Measurements from ENCODE around the gene TGFB1I1. TPM values are rescaled to one million over a fixed set of nuclear protein-coding genes. Genes with fewer than 3 reads are reported as not detected.

Gene TGFB1I1
- total RNA-seq, 1 donor from 2014 or later = 116 TPM

- no peaks in the 10 kb centered on the region for H3K27me3 ChIP-seq (ENCODE audit: control insufficient read depth, insufficient read depth, low read length)
- no peak for DNase-seq (ENCODE audit: low read depth)
- H3K4me3 ChIP-seq (ENCODE audit: low read depth, low read length) = no peak overlapping the region
- TF ChIP-seq CTCF (IDR thresholded peaks at IDR 0.05; ENCODE audit: insufficient read depth, low read length, poor library complexity, severe bottlenecking) = no peak
- no peaks in the 10 kb centered on the region for H3K36me3 ChIP-seq (ENCODE audit: control insufficient read depth, insufficient read depth, low read length)
Measured at GRCh38 chr16:31461201-31461920, 10.6 kb upstream of the TGFB1I1 start.

- no peak for DNase-seq (ENCODE audit: low read depth)
- Histone ChIP-seq H3K4me3 (ENCODE audit: low read depth, low read length) (no peak overlapping the region), H3K27me3 (ENCODE audit: control insufficient read depth, insufficient read depth, low read length) (no peaks in the 10 kb centered on the region), H3K36me3 (ENCODE audit: control insufficient read depth, insufficient read depth, low read length) (no peaks in the 10 kb centered on the region)
- TF ChIP-seq CTCF (IDR thresholded peaks at IDR 0.05; ENCODE audit: insufficient read depth, low read length, poor library complexity, severe bottlenecking) = no peak
Measured at GRCh38 chr16:31461921-31462804, 9.8 kb upstream of the TGFB1I1 start.

GRCh38 chr16:31464348-31464769 is 7.6 kb upstream of the TGFB1I1 start:
- TF ChIP-seq CTCF (IDR thresholded peaks at IDR 0.05; ENCODE audit: insufficient read depth, low read length, poor library complexity, severe bottlenecking) = no peak
- no peak for DNase-seq (ENCODE audit: low read depth)
- H3K36me3 ChIP-seq (ENCODE audit: control insufficient read depth, insufficient read depth, low read length) = no peaks in the 10 kb centered on the region
- H3K27me3 ChIP-seq (ENCODE audit: control insufficient read depth, insufficient read depth, low read length) = no peaks in the 10 kb centered on the region
- no peak overlapping the region for H3K4me3 ChIP-seq (ENCODE audit: low read depth, low read length)

- Histone ChIP-seq H3K36me3 (ENCODE audit: control insufficient read depth, insufficient read depth, low read length) (no peaks in the 10 kb centered on the region), H3K4me3 (ENCODE audit: low read depth, low read length) (no peak overlapping the region), H3K27me3 (ENCODE audit: control insufficient read depth, insufficient read depth, low read length) (no peaks in the 10 kb centered on the region)
- DNase-seq (ENCODE audit: low read depth) = no peak
- no peak for TF ChIP-seq CTCF (IDR thresholded peaks at IDR 0.05; ENCODE audit: insufficient read depth, low read length, poor library complexity, severe bottlenecking)
Measured at GRCh38 chr16:31464781-31465260, 7.1 kb upstream of the TGFB1I1 start.

- TF ChIP-seq CTCF (IDR thresholded peaks at IDR 0.05; ENCODE audit: insufficient read depth, low read length, poor library complexity, severe bottlenecking) = no peak
- no peaks in the 10 kb centered on the region for H3K27me3 ChIP-seq (ENCODE audit: control insufficient read depth, insufficient read depth, low read length)
- no peak overlapping the region for H3K4me3 ChIP-seq (ENCODE audit: low read depth, low read length)
- no peak for DNase-seq (ENCODE audit: low read depth)
- no peaks in the 10 kb centered on the region for H3K36me3 ChIP-seq (ENCODE audit: control insufficient read depth, insufficient read depth, low read length)
Measured at GRCh38 chr16:31465788-31466370, 6.1 kb upstream of the TGFB1I1 start.

All from kidney epithelial cell (primary cell).